ENCODE measurements around the gene ARID5B.

- TF ChIP-seq CTCF (IDR thresholded peaks at IDR 0.05) (no peak), POLR2A (IDR thresholded peaks at IDR 0.05) (no peak)
Measured at GRCh38 chr10:62098278-62099121, 197.0 kb downstream of the ARID5B start.

Data from Peyer's patch (tissue), 4 donors.